Stimulated activated CD8-positive, alpha-beta memory T cell treated with anti-CD3 and anti-CD28 coated beads, Interleukin-15, amount 100 ng/mL, for 48 hours (primary cell): Measurements from ENCODE around the gene PTPN1.

Experiments used
- DNase-seq, 2 donors: peaks; one replicate each; pipeline ENCODE4 v3.0.0-alpha.2; 2020; ENCODE audit warnings: low read depth in 2 of 2

The PTPN1 gene

DNA sequence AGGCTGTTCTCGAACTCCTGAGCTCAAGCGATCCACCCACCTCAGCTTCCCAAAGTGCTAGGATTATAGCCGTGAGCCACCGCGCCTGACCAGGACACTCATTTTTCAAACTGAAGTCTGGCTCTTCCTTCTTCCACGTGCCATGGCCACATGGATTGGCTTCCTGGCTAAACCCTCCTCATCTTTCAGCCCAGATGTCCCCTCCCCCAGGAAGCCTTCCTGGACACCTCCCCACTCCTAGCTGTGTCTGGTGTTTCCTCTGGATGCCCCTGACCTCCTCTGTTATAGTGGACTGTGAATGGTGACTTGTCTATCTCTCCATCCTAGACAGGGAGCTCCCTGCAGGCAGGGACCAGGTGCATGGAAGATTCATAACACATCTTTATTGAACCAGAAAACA lies 124.0 kb downstream of the PTPN1 start:
- no peak for DNase-seq
